Measurements from ENCODE around the gene CATSPERB.

CATSPERB gene, protein sequence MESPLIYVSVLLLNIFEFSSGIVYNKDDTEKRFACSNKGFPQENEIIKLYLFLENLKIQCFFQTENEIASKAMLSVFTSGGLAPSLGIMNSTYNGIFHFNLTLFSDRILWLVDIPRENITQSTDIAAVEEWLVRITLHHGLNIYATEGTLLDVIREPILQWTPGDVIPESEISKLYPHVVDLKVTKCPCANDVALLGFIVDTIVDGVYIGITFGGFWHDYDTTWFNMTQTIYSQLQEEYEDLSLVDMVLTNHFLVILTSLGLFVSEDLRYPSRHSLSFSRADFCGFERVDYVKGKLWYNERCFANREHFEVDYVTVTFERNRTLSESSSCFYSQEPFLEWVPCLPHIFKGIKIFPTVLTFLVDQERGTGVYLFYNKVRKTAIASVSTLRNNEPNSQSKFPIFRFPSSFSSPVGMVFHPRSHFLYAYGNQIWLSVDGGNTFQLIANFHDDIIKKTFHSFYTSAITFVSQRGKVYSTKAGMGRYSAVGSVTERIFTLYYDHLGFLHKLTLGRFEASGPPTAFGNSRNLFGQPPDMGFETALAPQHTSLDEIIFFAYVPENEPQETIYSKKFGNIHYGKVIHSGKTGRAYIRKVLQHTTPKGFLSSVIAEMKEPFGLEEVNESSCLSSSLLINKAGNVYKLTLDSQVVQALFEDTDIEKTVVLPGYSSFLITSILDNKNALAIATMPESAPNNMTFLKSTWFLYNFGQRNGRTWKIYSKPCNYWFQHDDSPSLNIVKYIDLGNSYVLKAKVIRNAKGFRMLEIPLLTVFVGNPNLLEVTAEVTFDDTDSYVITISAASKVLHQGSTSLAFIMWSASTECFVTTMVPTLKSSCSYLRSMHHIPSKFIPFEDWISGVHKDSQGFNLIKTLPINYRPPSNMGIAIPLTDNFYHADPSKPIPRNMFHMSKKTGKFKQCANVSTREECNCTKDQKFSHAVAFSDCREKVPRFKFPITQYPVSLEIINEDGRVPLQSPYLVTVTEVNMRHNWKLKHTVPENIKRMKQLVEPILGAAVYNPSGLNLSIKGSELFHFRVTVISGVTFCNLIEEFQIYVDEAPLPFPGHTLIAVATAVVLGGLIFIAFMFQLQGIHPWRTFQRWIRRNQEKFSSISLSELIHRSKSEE

DNA sequence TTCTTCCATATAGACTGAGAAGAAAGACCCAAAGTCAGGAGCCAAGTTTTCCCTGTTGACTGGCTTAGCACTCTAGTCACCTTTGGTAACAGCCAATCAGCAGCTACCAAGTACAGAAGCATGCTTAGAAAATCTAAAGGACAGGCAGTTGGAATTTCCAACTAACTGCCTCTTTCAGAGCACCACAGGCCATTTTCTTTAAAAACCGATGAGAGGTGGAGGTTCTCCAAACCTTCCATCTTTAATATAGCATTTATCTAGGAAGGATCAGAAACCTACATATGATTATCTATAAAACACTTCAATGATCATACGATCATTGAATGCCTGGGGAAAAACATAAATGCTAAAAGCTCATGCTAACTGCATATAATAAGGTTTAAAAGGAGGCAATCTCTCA is at the start of gene CATSPERB:
CATSPERB (minus strand) TSS at position 101 of the 400 bp plus-strand sequence. CDS start 2,607 bp downstream, outside the sequence.
- Histone ChIP-seq H3K27me3 (ENCODE audit: insufficient read depth, low read length) (no peaks in the 10 kb centered on the region), H3K9me3 (ENCODE audit: low read length) (no peaks in the 10 kb centered on the region), H3K36me3 (ENCODE audit: insufficient read depth, low read length) (no peaks in the 10 kb centered on the region), H2AFZ (ENCODE audit: low read depth, low read length) (peak within 1 kb of the TSS; percentile 15), H3K4me3 (ENCODE audit: low read length) (no peak within 1 kb of the TSS), H3K4me1 (ENCODE audit: insufficient read depth, low read length) (peaks cover 13% of the 10 kb centered on the region)

DNA sequence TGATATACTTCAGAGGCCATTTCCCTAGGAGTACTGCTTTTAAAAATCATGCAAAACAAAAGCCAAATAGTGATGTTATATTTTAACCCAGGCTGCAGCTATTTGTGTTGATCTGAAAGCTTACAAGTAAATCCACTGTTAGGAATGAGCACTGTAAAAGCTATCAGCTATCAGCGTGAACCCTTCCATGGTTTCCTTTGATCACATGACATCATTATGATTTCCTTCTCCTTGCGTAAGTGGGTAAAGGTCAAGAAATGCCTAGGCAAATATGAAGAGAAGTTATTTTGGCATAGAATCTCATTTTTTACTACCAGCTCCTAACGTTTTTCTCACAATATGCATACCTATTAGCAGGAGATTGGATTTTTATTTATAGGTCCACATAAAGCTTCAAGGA is 48.6 kb upstream of the CATSPERB start:
- H3K9me3 ChIP-seq (ENCODE audit: low read length), result no peaks in the 10 kb centered on the region
- H3K4me1 ChIP-seq (ENCODE audit: insufficient read depth, low read length), result no peaks in the 10 kb centered on the region
- no peak overlapping the region for H2AFZ ChIP-seq (ENCODE audit: low read depth, low read length)
- peaks cover 6% of the 10 kb centered on the region for H3K27me3 ChIP-seq (ENCODE audit: insufficient read depth, low read length)
- no peak overlapping the region for H3K4me3 ChIP-seq (ENCODE audit: low read length)
- H3K36me3 ChIP-seq (ENCODE audit: insufficient read depth, low read length), result no peaks in the 10 kb centered on the region

DNA sequence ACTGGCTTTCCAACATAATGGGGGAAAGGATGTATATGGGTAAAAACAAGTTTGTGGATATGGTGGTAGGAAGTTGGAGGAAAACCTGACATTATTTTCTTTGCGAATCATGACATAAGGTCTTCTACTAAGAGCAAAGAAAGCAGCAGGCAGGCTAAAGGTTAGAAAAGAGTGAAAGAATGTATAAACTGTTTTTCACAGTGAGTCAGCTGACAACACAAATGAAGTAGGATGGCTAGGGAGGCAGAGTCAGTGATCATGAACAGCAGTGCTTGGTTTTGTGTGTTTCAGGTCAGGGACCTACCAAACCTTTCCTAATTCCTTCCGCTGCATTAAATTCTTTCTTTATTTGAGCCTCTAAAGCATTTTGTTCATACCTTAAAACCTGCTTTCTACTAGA is 46.3 kb upstream of the CATSPERB start:
- no peak overlapping the region for H3K4me3 ChIP-seq (ENCODE audit: low read length)
- H2AFZ ChIP-seq (ENCODE audit: low read depth, low read length), result no peak overlapping the region
- no peaks in the 10 kb centered on the region for H3K36me3 ChIP-seq (ENCODE audit: insufficient read depth, low read length)
- H3K27me3 ChIP-seq (ENCODE audit: insufficient read depth, low read length), result peaks cover 4% of the 10 kb centered on the region
- H3K4me1 ChIP-seq (ENCODE audit: insufficient read depth, low read length), result no peaks in the 10 kb centered on the region
- H3K9me3 ChIP-seq (ENCODE audit: low read length), result no peaks in the 10 kb centered on the region

DNA sequence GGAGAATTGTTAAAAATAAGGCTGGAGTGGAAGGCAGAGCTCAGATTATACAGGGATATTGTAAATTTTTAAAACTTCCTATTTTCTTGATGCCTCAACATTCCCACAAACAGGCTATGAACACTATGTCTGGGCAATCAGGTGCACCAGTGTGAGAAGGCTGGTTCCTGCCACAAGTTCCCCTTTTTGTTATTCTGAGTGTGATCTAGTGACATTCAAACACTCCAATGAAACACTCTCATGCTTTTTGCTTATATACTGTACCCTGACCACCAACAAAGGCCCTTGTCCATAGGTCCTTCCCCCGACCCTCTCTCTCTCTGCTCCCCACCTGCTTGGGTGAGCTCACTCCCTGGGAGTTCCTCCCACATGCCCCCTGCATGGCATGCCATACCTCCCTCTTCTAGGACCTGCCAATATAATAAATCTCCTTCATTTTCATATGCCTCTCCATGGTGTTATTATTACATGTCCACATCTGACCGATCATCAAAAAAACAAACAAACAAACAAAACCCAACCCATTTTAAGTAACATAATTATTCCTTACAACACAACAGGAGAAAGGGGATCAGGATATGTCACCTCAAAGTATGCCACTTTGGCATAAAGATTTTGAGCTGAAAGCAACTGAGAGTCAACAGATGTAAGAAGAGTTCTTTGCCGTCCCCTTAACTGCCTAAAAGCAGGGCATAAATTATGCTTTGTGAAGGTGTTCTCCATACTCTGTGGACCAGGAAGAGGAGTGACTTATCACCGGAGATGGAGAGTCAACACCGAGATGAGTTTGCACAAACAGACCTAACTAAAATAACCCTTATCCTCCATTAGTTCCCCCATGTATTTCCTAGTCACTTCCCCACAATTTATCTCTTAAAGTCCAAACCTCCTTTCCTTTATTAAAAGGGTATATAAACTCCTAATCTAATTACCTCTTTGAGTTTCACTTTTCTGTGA is 42.5 kb upstream of the CATSPERB start:
- no peaks in the 10 kb centered on the region for H3K9me3 ChIP-seq (ENCODE audit: low read length)
- no peak overlapping the region for H2AFZ ChIP-seq (ENCODE audit: low read depth, low read length)
- peaks cover 6% of the 10 kb centered on the region for H3K27me3 ChIP-seq (ENCODE audit: insufficient read depth, low read length)
- no peaks in the 10 kb centered on the region for H3K36me3 ChIP-seq (ENCODE audit: insufficient read depth, low read length)
- no peak overlapping the region for H3K4me3 ChIP-seq (ENCODE audit: low read length)
- H3K4me1 ChIP-seq (ENCODE audit: insufficient read depth, low read length), result no peaks in the 10 kb centered on the region

DNA sequence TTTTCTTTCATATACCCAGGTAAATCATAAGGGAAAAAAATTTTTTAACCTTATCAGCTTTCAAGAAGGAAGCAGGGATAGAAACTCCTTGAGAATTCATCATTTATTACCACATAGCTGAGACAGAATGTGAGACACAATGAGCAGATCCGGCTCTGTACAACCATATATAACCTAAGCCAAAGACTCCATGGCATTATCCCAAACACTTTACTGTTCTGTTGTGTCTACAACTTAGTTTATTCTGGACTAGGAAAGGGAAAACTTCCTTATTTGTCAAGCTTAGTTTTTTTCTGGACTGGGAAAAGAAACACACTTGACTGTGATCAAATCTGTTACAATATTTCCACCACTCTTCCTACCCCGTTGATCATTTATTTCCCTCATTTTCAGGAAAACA is 38.3 kb upstream of the CATSPERB start:
- H3K4me1 ChIP-seq (ENCODE audit: insufficient read depth, low read length), result no peaks in the 10 kb centered on the region
- peaks cover 4% of the 10 kb centered on the region for H3K27me3 ChIP-seq (ENCODE audit: insufficient read depth, low read length)
- no peak overlapping the region for H3K4me3 ChIP-seq (ENCODE audit: low read length)
- H3K9me3 ChIP-seq (ENCODE audit: low read length), result no peaks in the 10 kb centered on the region
- no peaks in the 10 kb centered on the region for H3K36me3 ChIP-seq (ENCODE audit: insufficient read depth, low read length)
- H2AFZ ChIP-seq (ENCODE audit: low read depth, low read length), result no peak overlapping the region

DNA sequence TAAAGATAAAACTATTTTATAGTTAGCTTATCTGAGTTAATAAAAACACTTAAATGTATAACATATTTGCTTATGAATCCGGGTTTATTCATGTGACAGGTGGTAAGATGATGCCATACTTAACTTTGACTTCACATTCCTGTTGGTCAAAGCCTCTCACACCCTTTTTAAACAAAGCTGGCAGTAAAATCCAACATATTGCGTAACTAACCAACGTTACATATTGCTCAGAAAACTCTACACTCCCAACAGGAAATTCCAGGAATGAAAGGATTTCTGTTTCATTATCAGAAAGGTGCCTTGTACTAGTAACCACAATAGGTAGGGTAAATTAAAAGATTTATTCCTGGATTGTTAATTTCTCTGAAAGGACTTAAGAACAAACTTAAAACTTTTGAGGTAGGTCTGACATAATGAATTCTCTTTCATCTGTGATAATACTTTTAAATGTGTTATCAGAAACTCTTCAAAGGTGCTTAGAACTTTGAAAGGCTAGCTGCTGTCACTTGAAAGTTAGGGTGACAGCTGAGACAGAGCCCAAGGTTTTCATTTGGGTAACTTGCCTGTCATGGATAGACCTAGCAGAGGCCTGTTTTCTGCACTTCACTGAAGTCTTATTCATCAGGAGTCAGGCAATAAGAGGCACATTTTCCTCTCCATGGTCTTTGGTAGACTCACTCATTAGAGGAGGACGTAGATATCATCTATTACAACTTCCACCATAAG is 23.8 kb upstream of the CATSPERB start:
- Histone ChIP-seq H3K4me3 (ENCODE audit: low read length) (no peak overlapping the region), H3K9me3 (ENCODE audit: low read length) (no peaks in the 10 kb centered on the region), H3K4me1 (ENCODE audit: insufficient read depth, low read length) (no peaks in the 10 kb centered on the region), H3K36me3 (ENCODE audit: insufficient read depth, low read length) (no peaks in the 10 kb centered on the region), H3K27me3 (ENCODE audit: insufficient read depth, low read length) (no peaks in the 10 kb centered on the region), H2AFZ (ENCODE audit: low read depth, low read length) (no peak overlapping the region)

DNA sequence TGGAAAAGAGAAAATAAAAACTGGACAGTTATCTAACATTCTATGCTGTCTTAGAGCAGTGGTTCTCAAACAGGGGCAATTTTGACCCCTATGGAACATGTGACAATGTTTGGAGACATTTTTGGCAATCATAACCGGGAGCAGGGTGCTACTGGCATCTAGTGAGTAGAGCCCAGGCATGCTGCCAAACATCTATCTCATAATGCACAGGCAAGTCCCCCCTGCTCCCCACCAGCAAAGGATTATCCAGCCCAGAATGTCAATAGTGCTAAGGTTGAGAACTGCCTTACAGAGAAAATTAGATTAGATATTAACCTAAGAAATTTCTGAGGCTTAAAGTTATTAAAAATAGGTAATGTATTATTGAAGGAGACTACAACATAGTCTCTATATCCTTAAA is 22.9 kb upstream of the CATSPERB start:
- no peaks in the 10 kb centered on the region for H3K9me3 ChIP-seq (ENCODE audit: low read length)
- H2AFZ ChIP-seq (ENCODE audit: low read depth, low read length), result no peak overlapping the region
- H3K27me3 ChIP-seq (ENCODE audit: insufficient read depth, low read length), result no peaks in the 10 kb centered on the region
- no peaks in the 10 kb centered on the region for H3K4me1 ChIP-seq (ENCODE audit: insufficient read depth, low read length)
- H3K36me3 ChIP-seq (ENCODE audit: insufficient read depth, low read length), result no peaks in the 10 kb centered on the region
- no peak overlapping the region for H3K4me3 ChIP-seq (ENCODE audit: low read length)

DNA sequence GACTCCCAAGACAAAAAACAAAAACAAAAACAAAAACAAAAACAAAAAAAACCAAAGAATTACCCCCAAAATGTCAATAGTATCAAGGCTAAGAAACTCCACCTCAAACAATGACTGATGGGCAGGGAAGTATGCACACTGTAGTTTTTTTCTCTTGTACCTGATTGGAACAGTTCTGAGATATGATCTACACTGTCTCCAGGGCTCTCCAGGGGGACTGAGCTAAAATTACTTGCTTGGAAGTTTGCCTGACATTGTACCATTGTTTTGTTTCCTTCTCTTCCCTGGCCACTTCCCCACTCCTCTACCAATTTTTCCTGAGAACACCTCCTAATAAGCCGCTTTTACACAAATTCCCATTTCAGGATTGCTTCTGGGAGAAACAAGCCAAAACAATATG is 22.3 kb upstream of the CATSPERB start:
- Histone ChIP-seq H2AFZ (ENCODE audit: low read depth, low read length) (no peak overlapping the region), H3K4me1 (ENCODE audit: insufficient read depth, low read length) (no peaks in the 10 kb centered on the region)

DNA sequence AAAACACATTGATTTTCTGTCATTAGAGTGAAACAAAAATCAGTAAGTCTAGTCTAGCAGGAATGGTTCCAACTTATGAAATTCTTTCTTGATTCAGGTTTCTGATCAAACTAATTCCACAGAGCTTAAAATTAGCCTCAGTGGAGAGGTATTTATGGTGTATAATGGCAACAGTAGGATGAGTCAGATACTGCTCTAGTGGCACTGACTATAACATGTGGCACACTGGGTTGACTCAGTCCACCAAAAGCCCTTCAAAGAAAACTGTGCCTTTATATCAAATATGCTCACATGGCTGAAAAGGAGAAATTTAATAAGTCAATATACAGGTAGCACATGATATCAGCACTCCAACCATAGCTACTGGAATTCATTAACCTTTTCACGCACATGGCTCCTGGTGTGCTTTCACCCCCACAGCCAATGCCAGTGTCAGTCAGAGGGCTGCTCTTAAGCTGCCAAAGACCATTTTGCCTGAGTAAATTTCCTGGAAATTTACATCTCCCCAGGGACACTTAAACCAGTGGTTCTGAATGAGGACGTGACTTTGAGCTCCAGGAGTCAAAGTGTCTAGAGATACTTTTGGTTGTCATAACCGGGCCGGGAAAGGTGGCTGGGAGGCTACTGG is 21.7 kb upstream of the CATSPERB start:
- Histone ChIP-seq H3K4me3 (ENCODE audit: low read length) (no peak overlapping the region), H3K27me3 (ENCODE audit: insufficient read depth, low read length) (no peaks in the 10 kb centered on the region), H3K36me3 (ENCODE audit: insufficient read depth, low read length) (no peaks in the 10 kb centered on the region), H2AFZ (ENCODE audit: low read depth, low read length) (no peak overlapping the region), H3K4me1 (ENCODE audit: insufficient read depth, low read length) (no peaks in the 10 kb centered on the region), H3K9me3 (ENCODE audit: low read length) (no peaks in the 10 kb centered on the region)

More for the DNA sequence above, 22.3 kb upstream of the CATSPERB start:
- Histone ChIP-seq H3K9me3 (ENCODE audit: low read length) (no peaks in the 10 kb centered on the region), H3K4me3 (ENCODE audit: low read length) (no peak overlapping the region), H3K36me3 (ENCODE audit: insufficient read depth, low read length) (no peaks in the 10 kb centered on the region), H3K27me3 (ENCODE audit: insufficient read depth, low read length) (no peaks in the 10 kb centered on the region)

DNA sequence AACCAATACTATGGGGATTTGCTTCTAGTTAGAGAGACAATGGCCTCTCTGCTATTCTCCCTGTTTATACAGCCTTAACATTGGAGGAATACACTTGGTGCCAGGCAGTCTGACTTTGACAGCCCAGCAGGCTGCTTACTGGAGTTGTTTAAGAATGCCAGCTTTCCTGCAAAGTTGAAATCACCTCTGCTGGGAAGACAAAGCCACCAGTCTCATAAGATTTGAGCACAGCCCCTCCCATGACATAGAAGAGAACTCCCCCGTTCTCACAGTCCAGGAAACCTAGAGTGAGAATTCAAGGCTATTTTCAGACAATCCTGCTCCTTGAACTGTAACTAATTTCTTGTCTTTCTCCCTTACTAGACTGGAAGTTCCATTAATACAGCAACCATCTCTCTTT is 21.1 kb upstream of the CATSPERB start:
- H2AFZ ChIP-seq (ENCODE audit: low read depth, low read length), result no peak overlapping the region
- H3K9me3 ChIP-seq (ENCODE audit: low read length), result no peaks in the 10 kb centered on the region
- no peaks in the 10 kb centered on the region for H3K4me1 ChIP-seq (ENCODE audit: insufficient read depth, low read length)
- H3K36me3 ChIP-seq (ENCODE audit: insufficient read depth, low read length), result no peaks in the 10 kb centered on the region
- no peaks in the 10 kb centered on the region for H3K27me3 ChIP-seq (ENCODE audit: insufficient read depth, low read length)
- H3K4me3 ChIP-seq (ENCODE audit: low read length), result no peak overlapping the region

DNA sequence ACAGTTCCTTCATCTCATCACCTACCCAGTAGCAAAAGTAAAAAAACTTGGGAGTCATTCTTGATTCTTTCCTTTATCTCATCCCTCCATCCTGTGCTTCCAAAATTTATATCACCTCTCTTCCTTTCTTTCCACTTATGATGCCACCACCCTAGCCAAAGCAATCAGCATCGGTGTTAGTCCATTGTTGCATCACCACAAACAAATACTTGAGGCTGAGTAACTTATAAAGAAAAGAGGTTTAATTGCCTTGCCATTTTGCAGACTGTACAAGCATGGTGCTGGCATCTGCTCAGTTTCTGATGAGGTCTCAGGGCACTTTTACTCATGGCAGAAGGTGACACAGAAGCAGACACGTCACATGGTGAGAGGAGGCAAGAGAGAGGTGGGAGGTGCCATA is 19.8 kb upstream of the CATSPERB start:
- H3K9me3 ChIP-seq (ENCODE audit: low read length), result no peaks in the 10 kb centered on the region
- no peak overlapping the region for H2AFZ ChIP-seq (ENCODE audit: low read depth, low read length)
- H3K4me1 ChIP-seq (ENCODE audit: insufficient read depth, low read length), result no peaks in the 10 kb centered on the region
- no peaks in the 10 kb centered on the region for H3K27me3 ChIP-seq (ENCODE audit: insufficient read depth, low read length)
- H3K36me3 ChIP-seq (ENCODE audit: insufficient read depth, low read length), result no peaks in the 10 kb centered on the region
- H3K4me3 ChIP-seq (ENCODE audit: low read length), result no peak overlapping the region

Measured in neuron (in vitro differentiated cells).